Karpas-422 (cell line): ENCODE data around the gene LRRC45. TPM values are rescaled to one million over a fixed set of nuclear protein-coding genes. Genes with fewer than 3 reads are reported as not detected.

Source experiments
- DNase-seq: peaks from one replicate; pipeline ENCODE4 v3.0.0-alpha.2; 2015
- H2AFZ ChIP-seq: fragments of 200-600 bp; sonication (generic); 2 replicates; pipeline ENCODE4 v1.6.1; 2014; ENCODE audit warnings: antibody characterized with exemption, low read length, mixed read lengths
- H3K27ac ChIP-seq: fragments of 200-600 bp; sonication (generic); 2 replicates; pipeline ENCODE4 v1.5.1; 2014; ENCODE audit warnings: mild to moderate bottlenecking, low read length, moderate library complexity
- H3K27me3 ChIP-seq: fragments of 200-600 bp; sonication (generic); 2 replicates; pipeline ENCODE4 v1.6.1; 2014; ENCODE audit warnings: low read length, mixed read lengths
- H3K36me3 ChIP-seq: fragments of 200-600 bp; sonication (generic); 2 replicates; pipeline ENCODE4 v1.6.1; 2014; ENCODE audit warnings: low read length, mixed read lengths; ENCODE audit not compliant: insufficient read depth
- H3K4me1 ChIP-seq: fragments of 200-600 bp; sonication (generic); 2 replicates; pipeline ENCODE4 v1.6.1; 2014; ENCODE audit warnings: mild to moderate bottlenecking, low read length, mixed read lengths
- H3K4me2 ChIP-seq: fragments of 200-600 bp; sonication (generic); 2 replicates; pipeline ENCODE4 v1.6.1; 2014; ENCODE audit warnings: low read length, low read depth, mild to moderate bottlenecking; ENCODE audit not compliant: poor library complexity, severe bottlenecking
- H3K4me3 ChIP-seq: fragments of 200-600 bp; sonication (generic); 2 replicates; pipeline ENCODE4 v1.5.1; 2014; ENCODE audit warnings: mild to moderate bottlenecking, antibody characterized with exemption, low read length, mixed read lengths
- H3K79me2 ChIP-seq: fragments of 200-600 bp; sonication (generic); 2 replicates; pipeline ENCODE4 v1.6.1; 2014; ENCODE audit warnings: mild to moderate bottlenecking, low read length, mixed read lengths
- H3K9ac ChIP-seq: fragments of 200-600 bp; sonication (generic); 2 replicates; pipeline ENCODE4 v1.6.0; 2014; ENCODE audit warnings: low read length
- H3K9me2 ChIP-seq: fragments of 200-600 bp; sonication (generic), shearing (Covaris generic); replicated peaks from 2 replicates; pipeline ENCODE4 v1.6.0; 2014; ENCODE audit warnings: mild to moderate bottlenecking, low read length, moderate library complexity; ENCODE audit not compliant: insufficient read depth
- H3K9me3 ChIP-seq: fragments of 300-700, 200-600 bp; sonication (generic); 2 replicates; pipeline ENCODE4 v1.6.1; 2014; ENCODE audit warnings: low read length, mixed read lengths
- H4K20me1 ChIP-seq: fragments of 200-600 bp; sonication (generic); 2 replicates; pipeline ENCODE4 v1.6.1; 2014; ENCODE audit warnings: mild to moderate bottlenecking, antibody characterized with exemption, low read length, low read depth; ENCODE audit not compliant: insufficient read depth
- total RNA-seq: library from RNA; depleted of rRNA; stranded (reverse); fragments of >200 nt; shearing (Covaris generic); gene quantifications from 2 replicates; pipeline ENCODE4 v1.2.3, GENCODE V29; 2014; ENCODE audit warnings: low replicate concordance

Gene LRRC45
- total RNA-seq, 1 experiment from 2014 or later = 13.3 TPM

- Histone ChIP-seq H3K9me2 (no peaks in the 10 kb centered on the region), H3K4me1 (peaks cover 6% of the 10 kb centered on the region; the same call in 1 of the 2 replicates), H3K9me3 (no peaks in the 10 kb centered on the region), H3K4me3 (no peak overlapping the region), H3K27ac (no peak overlapping the region), H4K20me1 (0 out of 2 replicates have a peak, but pooled peaks cover 7% of the 10 kb centered on the region), H3K27me3 (no peaks in the 10 kb centered on the region), H3K9ac (no peak overlapping the region), H3K36me3 (no peaks in the 10 kb centered on the region), H2AFZ (no peak overlapping the region), H3K4me2 (no peak overlapping the region), H3K79me2 (no peaks in the 10 kb centered on the region)
- no peak for DNase-seq
These were observed 49.7 kb downstream of the LRRC45 start for GRCh38 chr17:82072827-82073226.

DNA sequence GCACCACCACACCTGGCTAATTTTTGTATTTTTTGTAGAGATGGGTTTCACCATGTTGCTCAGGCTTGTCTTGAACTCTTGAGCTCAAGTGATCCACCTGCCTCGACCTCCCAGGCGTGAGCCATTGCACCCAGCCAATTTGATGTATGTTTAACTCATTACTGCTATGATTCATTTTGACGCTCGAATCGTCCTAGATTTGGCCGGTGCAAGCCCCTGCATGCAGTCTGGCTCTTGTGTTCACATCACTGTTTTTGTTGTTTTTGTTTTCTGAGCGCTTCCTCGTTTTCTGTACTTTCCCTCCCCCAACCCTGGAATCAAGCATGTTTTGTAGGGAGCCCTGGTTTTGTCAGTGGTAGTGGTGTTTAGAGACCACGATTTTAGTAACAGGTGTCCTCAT, 50.3 kb downstream of the LRRC45 start:
- H3K4me2 ChIP-seq = no peak overlapping the region
- H3K36me3 ChIP-seq = no peaks in the 10 kb centered on the region; the same call in 1 of the 2 replicates
- no peaks in the 10 kb centered on the region for H3K9me2 ChIP-seq
- no peaks in the 10 kb centered on the region for H3K9me3 ChIP-seq
- H3K27ac ChIP-seq = no peak overlapping the region
- no peak overlapping the region for H3K4me3 ChIP-seq
- DNase-seq = no peak
- H3K79me2 ChIP-seq = no peaks in the 10 kb centered on the region
- H3K9ac ChIP-seq = no peak overlapping the region
- H3K4me1 ChIP-seq = peaks cover 6% of the 10 kb centered on the region; the same call in 1 of the 2 replicates
- H4K20me1 ChIP-seq = 0 out of 2 replicates have a peak, but pooled peaks cover 13% of the 10 kb centered on the region
- H2AFZ ChIP-seq = no peak overlapping the region
- no peaks in the 10 kb centered on the region for H3K27me3 ChIP-seq

DNA sequence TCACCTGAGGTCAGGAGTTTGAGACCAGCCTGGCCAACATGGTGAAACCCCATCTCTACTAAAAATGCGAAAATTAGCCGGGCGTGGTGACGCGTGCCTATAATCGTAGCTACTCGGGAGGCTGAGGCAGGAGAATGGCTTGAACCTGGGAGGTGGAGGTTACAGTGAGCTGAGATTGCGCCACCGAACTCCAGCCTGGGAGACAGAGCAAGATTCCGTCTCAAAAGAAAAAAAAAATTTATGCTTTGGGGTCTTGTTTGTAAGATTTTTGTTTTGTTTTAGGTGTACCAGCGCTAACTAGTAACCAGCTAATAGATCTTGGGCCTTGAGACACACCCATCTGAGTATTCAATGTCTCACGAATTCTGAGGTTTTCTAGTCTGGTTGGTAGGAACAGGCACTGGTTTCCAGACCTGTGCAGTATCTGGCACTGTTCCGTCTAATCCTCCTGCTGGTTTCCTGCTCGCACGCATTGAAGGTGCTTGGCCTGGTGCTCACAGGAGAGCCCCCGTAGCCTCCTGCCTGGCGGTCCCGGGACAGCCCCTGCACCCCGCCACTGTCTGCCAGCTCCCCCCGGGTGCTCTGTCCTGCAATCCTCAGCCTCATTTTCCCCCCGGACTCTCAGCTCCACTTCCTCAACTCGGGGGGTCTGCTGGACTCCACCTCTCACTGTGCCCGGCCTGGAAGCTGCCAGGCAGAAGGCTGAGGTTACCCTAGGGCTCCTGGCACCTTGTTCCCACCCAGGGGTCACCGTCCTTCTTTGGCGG, 53.1 kb downstream of the LRRC45 start:
- peaks cover 6% of the 10 kb centered on the region; the same call in 1 of the 2 replicates for H3K4me1 ChIP-seq
- H3K36me3 ChIP-seq = no peaks in the 10 kb centered on the region; the same call in 1 of the 2 replicates
- no peaks in the 10 kb centered on the region for H3K79me2 ChIP-seq
- H3K4me3 ChIP-seq = no peak overlapping the region
- H3K9me2 ChIP-seq = no peaks in the 10 kb centered on the region
- DNase-seq = peak; percentile 54
- H2AFZ ChIP-seq = no peak overlapping the region
- H3K9me3 ChIP-seq = no peaks in the 10 kb centered on the region
- no peak overlapping the region for H3K27ac ChIP-seq
- H3K9ac ChIP-seq = no peak overlapping the region
- H4K20me1 ChIP-seq = peaks cover 19% of the 10 kb centered on the region; the same call in 1 of the 2 replicates
- no peaks in the 10 kb centered on the region for H3K27me3 ChIP-seq
- H3K4me2 ChIP-seq = no peak overlapping the region

DNA sequence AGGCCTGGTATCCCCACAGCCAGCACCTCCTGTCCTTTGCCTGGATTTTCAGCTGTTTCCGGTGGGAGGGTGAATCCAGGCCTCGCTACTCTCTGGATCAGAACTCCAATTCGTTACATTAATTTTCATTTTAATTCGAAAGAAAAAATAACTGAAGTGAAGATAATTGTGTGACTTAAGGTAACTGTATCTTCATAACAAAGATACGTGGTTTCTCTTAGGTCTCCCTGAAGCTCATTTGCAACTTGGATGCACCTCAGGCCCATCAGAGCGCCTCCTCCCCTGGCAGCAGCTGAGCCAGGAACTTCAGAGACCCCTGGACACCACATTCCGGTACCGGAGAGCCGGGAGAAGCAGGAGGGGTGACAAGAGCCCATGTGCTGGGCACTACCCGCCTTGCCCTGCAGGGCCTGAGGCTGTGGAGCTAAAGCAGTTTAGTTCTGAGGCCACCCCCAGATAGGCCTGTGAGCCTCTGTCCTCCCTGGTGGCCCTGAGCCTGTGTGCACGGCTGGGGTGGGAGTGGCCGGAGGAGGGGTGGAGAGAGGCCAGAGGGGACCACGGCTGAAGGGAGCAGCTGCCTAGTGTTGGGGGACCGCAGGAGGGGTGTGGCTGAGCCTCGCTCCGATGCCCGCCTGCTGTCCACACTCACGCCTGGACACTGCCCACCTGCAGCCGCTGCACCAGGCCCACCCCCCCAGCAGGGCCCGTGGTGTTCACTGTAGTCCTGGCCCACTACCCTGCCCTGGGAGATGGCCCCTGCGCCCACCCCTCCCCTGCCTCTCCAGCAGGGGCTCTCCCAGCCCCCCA, 53.9 kb downstream of the LRRC45 start:
- Histone ChIP-seq H3K79me2 (no peaks in the 10 kb centered on the region), H3K9me2 (no peaks in the 10 kb centered on the region), H3K27me3 (no peaks in the 10 kb centered on the region), H4K20me1 (peaks cover 19% of the 10 kb centered on the region; the same call in 1 of the 2 replicates), H3K27ac (no peak overlapping the region), H3K4me3 (no peak overlapping the region), H3K9ac (no peak overlapping the region), H3K36me3 (no peaks in the 10 kb centered on the region; the same call in 1 of the 2 replicates), H3K4me2 (no peak overlapping the region), H2AFZ (no peak overlapping the region), H3K4me1 (peaks cover 6% of the 10 kb centered on the region; the same call in 1 of the 2 replicates), H3K9me3 (no peaks in the 10 kb centered on the region)
- DNase-seq = no peak

- Histone ChIP-seq H3K9me3 (no peaks in the 10 kb centered on the region), H3K4me1 (peaks cover 6% of the 10 kb centered on the region; the same call in 1 of the 2 replicates), H3K27ac (no peak overlapping the region), H3K4me2 (no peak overlapping the region), H3K27me3 (no peaks in the 10 kb centered on the region), H3K4me3 (no peak overlapping the region), H4K20me1 (peaks cover 19% of the 10 kb centered on the region; the same call in 1 of the 2 replicates), H3K9me2 (no peaks in the 10 kb centered on the region), H2AFZ (no peak overlapping the region), H3K79me2 (no peaks in the 10 kb centered on the region), H3K36me3 (no peaks in the 10 kb centered on the region; the same call in 1 of the 2 replicates), H3K9ac (no peak overlapping the region)
- no peak for DNase-seq
These were observed 54.7 kb downstream of the LRRC45 start for GRCh38 chr17:82077617-82078358.

GRCh38 chr17:82078433-82078832, 55.3 kb downstream of the LRRC45 start:
- peaks cover 4% of the 10 kb centered on the region; the same call in 1 of the 2 replicates for H3K36me3 ChIP-seq
- no peak for DNase-seq
- no peaks in the 10 kb centered on the region for H3K27me3 ChIP-seq
- H3K4me1 ChIP-seq = peaks cover 6% of the 10 kb centered on the region; the same call in 1 of the 2 replicates
- H3K9ac ChIP-seq = no peak overlapping the region
- no peaks in the 10 kb centered on the region for H3K9me3 ChIP-seq
- no peak overlapping the region for H3K4me3 ChIP-seq
- H2AFZ ChIP-seq = no peak overlapping the region
- H3K27ac ChIP-seq = no peak overlapping the region
- H4K20me1 ChIP-seq = peaks cover 22% of the 10 kb centered on the region; the same call in 1 of the 2 replicates
- no peaks in the 10 kb centered on the region for H3K9me2 ChIP-seq
- no peak overlapping the region for H3K4me2 ChIP-seq
- no peaks in the 10 kb centered on the region for H3K79me2 ChIP-seq

GRCh38 chr17:82079001-82079677, 56.0 kb downstream of the LRRC45 start:
- Histone ChIP-seq H3K9me2 (no peaks in the 10 kb centered on the region), H3K9ac (no peak overlapping the region), H4K20me1 (peaks cover 27% of the 10 kb centered on the region; the same call in 1 of the 2 replicates), H3K9me3 (no peaks in the 10 kb centered on the region), H2AFZ (no peak overlapping the region), H3K4me1 (peaks cover 6% of the 10 kb centered on the region; the same call in 1 of the 2 replicates), H3K4me3 (no peak overlapping the region), H3K4me2 (no peak overlapping the region), H3K27ac (no peak overlapping the region), H3K27me3 (no peaks in the 10 kb centered on the region), H3K79me2 (no peaks in the 10 kb centered on the region), H3K36me3 (peaks cover 4% of the 10 kb centered on the region; the same call in 1 of the 2 replicates)
- no peak for DNase-seq
